IMR-90 (cell line): Measurements from ENCODE around the gene TBC1D3. TPM values are rescaled to one million over a fixed set of nuclear protein-coding genes. Genes with fewer than 3 reads are reported as not detected.
"Not testable (repeated sequence)": the region's sequence is repeated elsewhere in the genome, so short reads cannot be mapped to it uniquely, and the experiment has no call there.

ENCODE experiments used
- ATAC-seq: fragments of 200-7000 bp; cut with Tn5 transposase; 2 replicates; pipeline ENCODE4 v1.9.1; 2020; ENCODE audit warnings: low read depth, mild to moderate bottlenecking, moderate library complexity
- Bru-seq: library from RNA; stranded (reverse); fragments of 400-500 nt; gene quantifications from one replicate; lab custom pipeline; 2021; lab: Mats Ljungman, UMichigan
- BruChase-seq, 2 experiments: library from RNA; stranded (reverse); fragments of 400-500 nt; gene quantifications; one replicate each; lab custom pipeline; 2021; lab: Mats Ljungman, UMichigan
- BruUV-seq: library from RNA; stranded (reverse); fragments of 400-500 nt; replicated peaks from 2 replicates; lab custom pipeline; 2021; lab: Mats Ljungman, UMichigan
- CTCF ChIA-PET: fragments of 300-600 bp; formaldehyde crosslinking; extraction: SDS; loops from one replicate; lab custom pipeline; 2021; ENCODE audit warnings: antibody characterized with exemption; lab: Yijun Ruan, JAX
- POLR2A ChIA-PET: fragments of 300-600 bp; sonication (Branson Sonifier 250); formaldehyde crosslinking; loops from one replicate; lab custom pipeline; 2022; ENCODE audit warnings: antibody characterized with exemption; ENCODE audit not compliant: unreplicated experiment; lab: Charles Lee
- DNase-seq: peaks from one replicate; pipeline ENCODE4 v3.0.0; 2013
- H2AFZ ChIP-seq: replicated peaks from 2 replicates; pipeline ENCODE3; 2013; ENCODE audit warnings: low read length, mild to moderate bottlenecking; ENCODE audit not compliant: poor library complexity
- H2AK5ac ChIP-seq: 2 replicates; pipeline ENCODE4 v1.6.1; 2013; ENCODE audit warnings: low read depth, low read length, inconsistent platforms
- H2AK9ac ChIP-seq: replicated peaks from 2 replicates; pipeline ENCODE3; 2013; ENCODE audit warnings: mild to moderate bottlenecking, low read depth, low read length, moderate library complexity; ENCODE audit not compliant: poor library complexity
- H2BK120ac ChIP-seq: 2 replicates; pipeline ENCODE4 v1.6.1; 2013; ENCODE audit warnings: low read depth, low read length, inconsistent platforms
- H2BK15ac ChIP-seq: 3 replicates; pipeline ENCODE4 v1.6.1; 2013; ENCODE audit warnings: low read depth, low read length, inconsistent platforms
- H2BK20ac ChIP-seq: 2 replicates; pipeline ENCODE4 v1.6.1; 2013; ENCODE audit warnings: low read depth, mild to moderate bottlenecking, inconsistent platforms, low read length, moderate library complexity
- H2BK5ac ChIP-seq: 2 replicates; pipeline ENCODE4 v1.6.1; 2013; ENCODE audit warnings: mild to moderate bottlenecking, low read depth, low read length, inconsistent platforms; ENCODE audit not compliant: poor library complexity, severe bottlenecking
- H3K14ac ChIP-seq: replicated peaks from 2 replicates; pipeline ENCODE4 v1.6.1; 2013; ENCODE audit warnings: low read depth, low read length, inconsistent platforms
- H3K18ac ChIP-seq: 2 replicates; pipeline ENCODE4 v1.6.1; 2013; ENCODE audit warnings: low read depth, low read length, control low read depth
- H3K23ac ChIP-seq: 2 replicates; pipeline ENCODE4 v1.6.1; 2013; ENCODE audit warnings: low read depth, low read length, inconsistent platforms
- H3K27ac ChIP-seq: 2 replicates; pipeline ENCODE4 v1.5.1; 2013; ENCODE audit warnings: mild to moderate bottlenecking, control low read depth, low read length; ENCODE audit not compliant: insufficient read depth
- H3K27me3 ChIP-seq: 2 replicates; pipeline ENCODE4 v1.6.1; 2013; ENCODE audit warnings: low read length; ENCODE audit not compliant: control insufficient read depth, insufficient read depth
- H3K36me3 ChIP-seq: 2 replicates; pipeline ENCODE4 v1.6.1; 2013; ENCODE audit warnings: low read length, mixed read lengths; ENCODE audit not compliant: control insufficient read depth, insufficient read depth
- H3K4ac ChIP-seq: 2 replicates; pipeline ENCODE4 v1.6.1; 2013; ENCODE audit warnings: low read depth, low read length, inconsistent platforms
- H3K4me1 ChIP-seq: 2 replicates; pipeline ENCODE4 v1.6.1; 2013; ENCODE audit warnings: low read length, mixed read lengths; ENCODE audit not compliant: control insufficient read depth, insufficient read depth
- H3K4me2 ChIP-seq: 2 replicates; pipeline ENCODE4 v1.6.1; 2013; ENCODE audit warnings: low read depth, mild to moderate bottlenecking, control low read depth, low read length, moderate library complexity
- H3K4me3 ChIP-seq: 2 replicates; pipeline ENCODE4 v1.5.1; 2013; ENCODE audit warnings: low read depth, mild to moderate bottlenecking, control low read depth, low read length, moderate library complexity; ENCODE audit not compliant: insufficient read depth
- H3K56ac ChIP-seq: 2 replicates; pipeline ENCODE4 v1.6.1; 2013; ENCODE audit warnings: low read length, inconsistent platforms; ENCODE audit not compliant: insufficient read depth; ENCODE audit errors: extremely low read depth
- H3K79me1 ChIP-seq, 2 experiments: 2 replicates each; pipeline ENCODE4 v1.6.1; 2013; ENCODE audit warnings: low read length in 2 of 2, inconsistent platforms in 1 of 2, low read depth in 1 of 2
- H3K9ac ChIP-seq: 2 replicates; pipeline ENCODE4 v1.6.1; 2013; ENCODE audit warnings: low read depth, low read length, control low read depth
- H3K9me1 ChIP-seq: 2 replicates; pipeline ENCODE4 v1.6.1; 2013; ENCODE audit warnings: low read length, inconsistent platforms; ENCODE audit not compliant: insufficient read depth
- H3K9me3 ChIP-seq: 2 replicates; pipeline ENCODE4 v1.6.1; 2013; ENCODE audit warnings: low read length; ENCODE audit not compliant: control insufficient read depth, insufficient read depth
- H4K20me1 ChIP-seq: 2 replicates; pipeline ENCODE4 v1.6.1; 2013; ENCODE audit warnings: low read length, inconsistent platforms; ENCODE audit not compliant: insufficient read depth
- H4K5ac ChIP-seq: 2 replicates; pipeline ENCODE4 v1.6.1; 2013; ENCODE audit warnings: mild to moderate bottlenecking, low read depth, low read length, control low read depth
- H4K8ac ChIP-seq, 2 experiments: 2 replicates each; pipeline ENCODE4 v1.6.1; 2013; ENCODE audit warnings: low read depth in 2 of 2, low read length in 2 of 2, control low read depth in 1 of 2, inconsistent platforms in 1 of 2
- H4K91ac ChIP-seq: 2 replicates; pipeline ENCODE4 v1.6.1; 2013; ENCODE audit warnings: low read depth, low read length, inconsistent platforms; ENCODE audit not compliant: insufficient read depth
- WGBS, 2 experiments: methylation state at CpG; one replicate each; pipeline versions ENCODE4 v1.1.5 to v1.1.7; 2013; ENCODE audit warnings: missing lambda C conversion rate in 2 of 2; ENCODE audit not compliant: insufficient read length in 1 of 2; ENCODE audit errors: extremely low coverage in 2 of 2; 5-methylcytosine and 5-hydroxymethylcytosine counted together
- dilution Hi-C: fragments of 300-500 bp; cut with HindIII; formaldehyde crosslinking; loops from one replicate; pipeline ENCODE4 v1.14.3; 2018; ENCODE audit warnings: low sequenced_read_pairs; ENCODE audit not compliant: unreplicated experiment
- in situ Hi-C: fragments of 300-500 bp; cut with MboI; formaldehyde crosslinking; loops from 3 replicates; pipeline ENCODE4 v1.14.3; 2019; ENCODE audit warnings: low sequenced_read_pairs, inconsistent platforms, mixed read lengths
- intact Hi-C: fragments of 100-400 bp; cut with micrococcal nuclease; formaldehyde crosslinking; loops from 2 replicates; pipeline ENCODE4 v1.10.0; 2022
- long read RNA-seq: library from polyadenylated mRNA; unstranded; transcript quantifications from one replicate; pipeline ENCODE4 v2.0.0, GENCODE V29; 2021; ENCODE audit not compliant: unreplicated experiment
- polyA plus RNA-seq, 3 experiments: library from polyadenylated mRNA; depleted of rRNA; stranded (reverse); fragments of >200 nt; gene quantifications; 2 replicates each; pipeline ENCODE4 v1.2.3, GENCODE V29; 2012; ENCODE audit warnings: low replicate concordance in 1 of 3
- total RNA-seq: library from RNA; depleted of rRNA; stranded (reverse); fragments of >200 nt; gene quantifications from 2 replicates; pipeline ENCODE4 v1.2.3, GENCODE V29; 2012; rRNA removed

TBC1D3 gene
- total RNA-seq = not detected in 2 replicates
- not detected in 2 replicates for polyA plus RNA-seq (2012; rRNA removed)
- polyA plus RNA-seq (2012; cell fraction: cytosol; rRNA removed) = not detected in 2 replicates
- polyA plus RNA-seq (2012; cell fraction: nucleus; rRNA removed; ENCODE audit: low replicate concordance) = 0.09 TPM in 1 of 2 replicates, not detected in the other
- percentile 16 among the genes with signal in this experiment for Bru-seq, nascent RNA
- BruChase-seq, experiment 1, labeled RNA remaining after a 6-hour chase = percentile 11 among the genes with signal in this experiment
- not detected for BruChase-seq, experiment 2, labeled RNA remaining after a 2-hour chase
- long read RNA-seq, partial matches to known transcripts = 0 of 3 reads
- long read RNA-seq, other reads (novel, unspliced or antisense) = 3 of 3 reads

DNA sequence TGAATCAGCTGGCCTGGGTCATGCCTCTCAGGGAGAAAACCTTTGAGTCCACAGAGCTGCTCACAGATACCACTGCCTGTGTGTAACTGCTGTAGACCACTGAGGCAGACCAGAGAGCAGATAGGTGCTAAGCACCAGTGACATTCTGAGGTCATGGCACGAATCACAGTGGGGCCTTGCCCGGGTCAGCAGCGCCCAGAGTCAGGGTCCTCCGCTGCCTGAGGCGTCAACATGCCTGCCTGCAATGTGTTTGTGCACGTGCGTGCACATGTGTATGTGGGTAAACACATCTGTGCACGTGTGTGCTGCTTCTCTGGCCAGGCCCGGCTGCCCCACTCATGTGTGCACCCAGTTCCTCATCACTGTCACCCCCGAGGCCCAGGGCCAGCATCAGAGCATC, at the start of gene TBC1D3:
TSS of gene TBC1D3 (minus strand) at position 101 of the 400 bp plus-strand sequence. CDS start 1,526 bp downstream, outside the sequence.
- H2BK120ac ChIP-seq, H4K20me1 ChIP-seq, H3K56ac ChIP-seq, H4K91ac ChIP-seq, H3K27me3 ChIP-seq, H2AFZ ChIP-seq, H3K9me1 ChIP-seq, H3K9ac ChIP-seq, H3K18ac ChIP-seq, H3K4ac ChIP-seq, H3K79me1 ChIP-seq, H2AK9ac ChIP-seq, CTCF ChIA-PET, H2BK20ac ChIP-seq, H2AK5ac ChIP-seq, H3K23ac ChIP-seq, H3K4me1 ChIP-seq, H3K4me2 ChIP-seq, H4K8ac ChIP-seq, H3K4me3 ChIP-seq, H3K9me3 ChIP-seq, ATAC-seq, H3K27ac ChIP-seq, POLR2A ChIA-PET, dilution Hi-C loops, BruUV-seq, H3K36me3 ChIP-seq, H2BK15ac ChIP-seq, DNase-seq, intact Hi-C loops, H3K14ac ChIP-seq, H4K5ac ChIP-seq, in situ Hi-C loops, H2BK5ac ChIP-seq: not testable (repeated sequence)
- WGBS, 2 experiments = no CpG with 5 or more reads among the region's 10 CpGs

DNA sequence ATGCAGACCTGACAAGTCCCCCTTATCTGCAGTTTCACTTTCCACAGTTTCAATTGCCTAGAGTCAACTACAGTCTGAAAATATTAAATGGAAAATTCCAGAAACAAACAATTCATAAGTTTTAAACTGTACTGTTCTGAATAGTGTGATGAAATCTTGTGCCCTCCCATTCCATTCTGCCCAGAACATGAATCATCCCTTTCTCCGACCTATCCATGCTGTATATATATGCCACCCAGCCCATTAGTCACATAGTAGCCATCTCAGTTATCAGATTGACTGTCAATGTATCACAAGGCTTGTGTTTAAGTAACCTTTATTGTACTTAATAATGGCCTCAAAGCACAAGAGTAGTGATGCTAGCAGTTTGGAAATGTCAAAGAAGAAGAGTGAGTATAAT, 40.4 kb upstream of the TBC1D3 start:
- H3K18ac ChIP-seq, H2BK20ac ChIP-seq, H3K4me2 ChIP-seq, H2BK120ac ChIP-seq, H4K5ac ChIP-seq, H3K79me1 ChIP-seq, H2AK9ac ChIP-seq, H4K20me1 ChIP-seq, H2AFZ ChIP-seq, H3K27me3 ChIP-seq, H4K8ac ChIP-seq, POLR2A ChIA-PET, H2AK5ac ChIP-seq, H3K4ac ChIP-seq, H4K91ac ChIP-seq, DNase-seq, CTCF ChIA-PET, H2BK15ac ChIP-seq, H3K27ac ChIP-seq, H3K9me3 ChIP-seq, intact Hi-C loops, H3K36me3 ChIP-seq, H3K56ac ChIP-seq, BruUV-seq, H3K4me3 ChIP-seq, H3K9me1 ChIP-seq, H3K23ac ChIP-seq, in situ Hi-C loops, H2BK5ac ChIP-seq, H3K14ac ChIP-seq, H3K9ac ChIP-seq, dilution Hi-C loops, H3K4me1 ChIP-seq: not testable (repeated sequence)
- ATAC-seq = peak; percentile 81
- WGBS, 2 experiments = no CpG with 5 or more reads among the region's 1 CpG
